ENCODE measurements around the gene HOXC12.

Gene HOXC12

DNA sequence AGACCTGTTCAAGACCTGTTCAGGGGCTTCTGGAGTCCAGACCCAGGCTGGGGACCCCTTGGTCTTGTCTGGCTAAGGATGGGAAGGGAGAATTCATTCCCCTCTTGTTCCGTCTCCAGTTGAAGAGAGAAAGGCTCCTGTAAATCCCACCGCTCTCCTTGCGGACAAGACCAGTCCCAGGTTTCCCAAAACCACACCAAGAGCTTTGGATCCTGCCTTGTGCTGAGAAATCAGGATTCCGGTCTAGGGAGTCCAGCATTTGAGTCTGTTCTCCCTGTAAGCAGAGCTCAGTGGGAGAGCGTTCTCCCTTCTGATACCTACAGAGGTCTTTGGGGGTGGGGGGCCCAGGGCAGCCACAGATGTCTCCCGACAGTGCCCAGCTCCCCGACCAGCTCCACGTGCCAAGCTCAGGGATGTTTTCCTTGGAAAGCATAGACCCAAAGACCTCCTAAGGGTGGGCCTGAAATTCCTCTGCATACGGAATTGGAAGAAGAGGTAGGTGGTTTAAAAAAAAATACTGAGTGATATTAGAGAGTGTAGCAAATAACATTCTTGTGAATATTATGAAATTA lies 14.2 kb upstream of the HOXC12 start:
- H3K36me3 ChIP-seq (ENCODE audit: control insufficient read depth in 2 of 2, insufficient read depth in 1 of 2, low read length in 2 of 2): peaks cover 0 to 14% of the 10 kb centered on the region in 2 experiments; a peak in 1 of 3 replicates
- H3K4me3 ChIP-seq (ENCODE audit: low read depth, low read length): peak overlapping the region; percentile 17
- ChIA-PET POLR2A (interaction anchor here (1.0 to 1.3 kb wide), 3 partner anchors 13 to 248 kb away, joined by 3 to 4 read pairs (median 3); partner anchors contain the start of genes HOXC9 and SMUG1), CTCF (interaction anchor here (0.6 to 1.9 kb wide), 10 partner anchors 9 to 1226 kb away, joined by 3 to 9 read pairs (median 4); partner anchors contain the start of gene HOXC8)
- peak overlapping the region; percentile 94; the same call in 1 of the 2 replicates for H3K27ac ChIP-seq (ENCODE audit: extremely low read depth, low read depth, low read length)
- 0 out of 2 replicates have a peak, but pooled peaks have one; percentile 39 for TF ChIP-seq ZIC2 (tag by site-specific recombination; IDR thresholded peaks at IDR 0.05)
- no peak for TF ChIP-seq ZNF302 (tag by site-specific recombination; IDR thresholded peaks at IDR 0.05; ENCODE audit: low read depth)
- peak; percentile 65 for TF ChIP-seq GLIS1 (tag by site-specific recombination; IDR thresholded peaks at IDR 0.05)
- TF ChIP-seq PRDM10 (tag by site-specific recombination; IDR thresholded peaks at IDR 0.05): 0 out of 2 replicates have a peak, but pooled peaks have one; percentile 9
- TF ChIP-seq IKZF3 (tag by site-specific recombination; IDR thresholded peaks at IDR 0.05): peak; percentile 37; the same call in 1 of the 2 replicates
- peaks cover 6% of the 10 kb centered on the region; the same call in 1 of the 2 replicates for H3K4me1 ChIP-seq (ENCODE audit: control insufficient read depth, insufficient read depth, low read length)
- H3K9me3 ChIP-seq (ENCODE audit: control insufficient read depth, insufficient read depth, low read depth, low read length): no peaks in the 10 kb centered on the region

DNA sequence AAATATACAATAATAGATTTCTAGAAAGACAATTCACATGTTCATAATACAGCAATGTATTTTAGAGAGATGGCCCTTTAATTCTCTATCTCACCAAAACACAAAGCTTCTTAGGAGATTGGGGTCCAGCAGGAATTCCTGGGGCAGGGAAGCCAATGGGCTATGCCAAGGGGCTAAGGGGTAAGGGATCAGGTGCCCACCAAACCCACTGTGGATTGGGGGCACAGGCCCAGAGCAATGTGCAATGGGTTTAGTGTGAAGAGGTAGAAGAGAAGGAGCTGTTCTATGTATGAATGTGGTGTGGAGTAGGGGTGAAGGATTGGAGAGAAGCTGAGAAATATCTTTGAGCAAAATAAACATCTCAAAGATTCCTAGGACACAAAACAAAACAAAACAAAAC lies 13.5 kb upstream of the HOXC12 start:
- no peaks in the 10 kb centered on the region for H3K9me3 ChIP-seq (ENCODE audit: control insufficient read depth, insufficient read depth, low read depth, low read length)
- ChIA-PET POLR2A (interaction anchor here (1.1 kb wide), 1 partner anchor 23 kb away, joined by 3 read pairs; no protein-coding TSS in a partner anchor), CTCF (interaction anchor here (0.7 to 1.9 kb wide), 4 partner anchors 11 to 184 kb away, joined by 3 to 9 read pairs (median 4); no protein-coding TSS in a partner anchor)

DNA sequence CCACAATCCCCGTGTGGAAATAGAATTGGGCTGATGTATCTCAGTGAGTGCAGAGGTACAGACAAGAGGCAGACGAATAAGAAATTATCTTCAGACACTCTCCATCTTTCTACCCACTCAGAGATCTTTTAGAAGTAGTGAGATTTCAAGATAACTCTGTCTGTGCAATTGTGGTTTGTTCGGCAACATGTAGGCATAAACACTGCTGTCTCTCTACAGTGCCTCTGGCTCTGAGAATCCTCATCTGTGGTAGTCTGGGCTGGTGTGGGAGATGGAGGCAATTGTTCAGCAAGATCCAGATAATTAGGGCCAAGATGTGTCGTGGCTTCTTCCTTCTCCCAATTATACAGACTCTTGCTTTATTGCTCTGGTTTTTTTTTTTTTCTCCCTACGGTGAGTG lies 13.0 kb upstream of the HOXC12 start:
- Histone ChIP-seq H3K9me3 (ENCODE audit: control insufficient read depth, insufficient read depth, low read depth, low read length) (no peaks in the 10 kb centered on the region), H3K27ac (ENCODE audit: extremely low read depth, low read depth, low read length) (peak overlapping the region; percentile 37; the same call in 1 of the 2 replicates), H3K4me3 (ENCODE audit: low read depth, low read length) (no peak overlapping the region), H3K36me3 (ENCODE audit: control insufficient read depth in 2 of 2, insufficient read depth in 1 of 2, low read length in 2 of 2) (peaks cover 0 to 22% of the 10 kb centered on the region in 2 experiments; a peak in 1 of 3 replicates), H3K4me1 (ENCODE audit: control insufficient read depth, insufficient read depth, low read length) (peaks cover 6% of the 10 kb centered on the region; the same call in 1 of the 2 replicates)
- ChIA-PET POLR2A (interaction anchor here (1.1 kb wide), 1 partner anchor 23 kb away, joined by 3 read pairs; no protein-coding TSS in a partner anchor), CTCF (interaction anchor here (0.7 to 1.9 kb wide), 3 partner anchors 10 to 185 kb away, joined by 3 to 9 read pairs (median 4); no protein-coding TSS in a partner anchor)
- TF ChIP-seq ZNF335 (tag by site-specific recombination; conservative IDR thresholded peaks at IDR 0.05) (peak; percentile 9; the same call in 1 of the 2 replicates), ZNF514 (tag by site-specific recombination; IDR thresholded peaks at IDR 0.05) (no peak), ZNF2 (tag by site-specific recombination; IDR thresholded peaks at IDR 0.05) (no peak), ZNF488 (tag by site-specific recombination; IDR thresholded peaks at IDR 0.05) (no peak), KLF7 (tag by site-specific recombination; IDR thresholded peaks at IDR 0.05; ENCODE audit: borderline replicate concordance) (no peak), SCRT2 (tag by site-specific recombination; IDR thresholded peaks at IDR 0.05) (0 out of 2 replicates have a peak, but pooled peaks have one; percentile 18), ZNF600 (tag by site-specific recombination; IDR thresholded peaks at IDR 0.05) (0 out of 2 replicates have a peak, but pooled peaks have one; percentile 33), ZBTB17 (tag by site-specific recombination; IDR thresholded peaks at IDR 0.05) (peak; percentile 50), ZNF549 (tag by site-specific recombination; IDR thresholded peaks at IDR 0.05) (no peak), ZNF561 (tag by site-specific recombination; IDR thresholded peaks at IDR 0.05; ENCODE audit: borderline replicate concordance) (no peak), ZNF311 (tag by site-specific recombination; IDR thresholded peaks at IDR 0.05; ENCODE audit: borderline replicate concordance) (no peak), ZNF155 (tag by site-specific recombination; IDR thresholded peaks at IDR 0.05) (no peak), YY2 (tag by site-specific recombination; IDR thresholded peaks at IDR 0.05) (no peak), ZNF426 (tag by site-specific recombination; IDR thresholded peaks at IDR 0.05) (no peak)

More for the DNA sequence above, 13.5 kb upstream of the HOXC12 start:
- no peak for TF ChIP-seq KLF10 (tag by site-specific recombination; IDR thresholded peaks at IDR 0.05)
- TF ChIP-seq ZBTB48 (tag by site-specific recombination; IDR thresholded peaks at IDR 0.05): 0 out of 2 replicates have a peak, but pooled peaks have one; percentile 31
- TF ChIP-seq ZNF394 (tag by site-specific recombination; IDR thresholded peaks at IDR 0.05; ENCODE audit: borderline replicate concordance): peak; percentile 73
- no peak for TF ChIP-seq ZIC2 (tag by site-specific recombination; IDR thresholded peaks at IDR 0.05)
- no peak for TF ChIP-seq ZNF214 (tag by site-specific recombination; IDR thresholded peaks at IDR 0.05; ENCODE audit: borderline replicate concordance)
- TF ChIP-seq ZNF335 (tag by site-specific recombination; conservative IDR thresholded peaks at IDR 0.05): no peak
- Histone ChIP-seq H3K4me1 (ENCODE audit: control insufficient read depth, insufficient read depth, low read length) (peaks cover 6% of the 10 kb centered on the region; the same call in 1 of the 2 replicates), H3K4me3 (ENCODE audit: low read depth, low read length) (no peak overlapping the region), H3K27ac (ENCODE audit: extremely low read depth, low read depth, low read length) (no peak overlapping the region; the same call in 1 of the 2 replicates), H3K36me3 (ENCODE audit: control insufficient read depth in 2 of 2, insufficient read depth in 1 of 2, low read length in 2 of 2) (peaks cover 0 to 21% of the 10 kb centered on the region in 2 experiments; a peak in 1 of 3 replicates)

All from HEK293 (cell line).